Neural cell (in vitro differentiated cells): ENCODE data around the gene ZFP36. TPM values are rescaled to one million over a fixed set of nuclear protein-coding genes. Genes with fewer than 3 reads are reported as not detected.

ENCODE experiments used
- H2AFZ ChIP-seq: fragments of 200-600, 300-800 bp; sonication (generic), shearing (Covaris generic); 2 replicates; pipeline ENCODE4 v1.6.0; 2014; ENCODE audit warnings: low read depth, mild to moderate bottlenecking, antibody characterized with exemption, low read length, moderate library complexity
- H3F3A ChIP-seq: fragments of 200-600 bp; shearing (Covaris generic); 2 replicates; pipeline ENCODE4 v1.6.1; 2016; ENCODE audit warnings: mild to moderate bottlenecking, moderate library complexity, mixed read lengths, antibody characterized with exemption, low read length; ENCODE audit not compliant: insufficient read depth, poor library complexity, severe bottlenecking
- H3K27ac ChIP-seq: fragments of 200-600, 300-800 bp; sonication (generic), shearing (Covaris generic); 2 replicates; pipeline ENCODE4 v1.5.1; 2014; ENCODE audit warnings: mild to moderate bottlenecking, low read length, moderate library complexity
- H3K27me3 ChIP-seq: fragments of 300-800, 200-600 bp; sonication (generic), shearing (Covaris generic); 2 replicates; pipeline ENCODE4 v1.6.0; 2014; ENCODE audit warnings: mild to moderate bottlenecking, low read depth, low read length, moderate library complexity; ENCODE audit not compliant: insufficient read depth
- H3K36me3 ChIP-seq: fragments of 300-800, 200-600 bp; sonication (generic), shearing (Covaris generic); 2 replicates; pipeline ENCODE4 v1.5.1; 2014; ENCODE audit warnings: mild to moderate bottlenecking, antibody characterized with exemption, low read length, moderate library complexity; ENCODE audit not compliant: insufficient read depth
- H3K4me2 ChIP-seq: fragments of 300-800, 200-600 bp; sonication (generic), shearing (Covaris generic); 2 replicates; pipeline ENCODE4 v1.6.0; 2014; ENCODE audit warnings: mild to moderate bottlenecking, low read length
- H3K4me3 ChIP-seq: fragments of 300-800, 200-600 bp; sonication (generic), shearing (Covaris generic); 2 replicates; pipeline ENCODE4 v1.5.1; 2014; ENCODE audit warnings: mild to moderate bottlenecking, low read length, moderate library complexity
- H3K79me2 ChIP-seq: fragments of 200-600 bp; shearing (Covaris generic); replicated peaks from 2 replicates; pipeline ENCODE4 v1.6.0; 2014; ENCODE audit warnings: mild to moderate bottlenecking, low read length, moderate library complexity; ENCODE audit not compliant: insufficient read depth
- H3K9ac ChIP-seq: fragments of 300-800, 200-600 bp; sonication (generic), shearing (Covaris generic); 2 replicates; pipeline ENCODE4 v1.6.1; 2016; ENCODE audit warnings: mild to moderate bottlenecking, low read length, mixed read lengths
- H3K9me2 ChIP-seq: fragments of 200-600 bp; shearing (Covaris generic); 2 replicates; pipeline ENCODE4 v1.6.1; 2016; ENCODE audit warnings: mild to moderate bottlenecking, low read length, mixed read lengths; ENCODE audit not compliant: insufficient read depth
- H3K9me3 ChIP-seq: fragments of 200-600, 300-800 bp; sonication (generic), shearing (Covaris generic); 2 replicates; pipeline ENCODE4 v1.6.1; 2016; ENCODE audit warnings: mild to moderate bottlenecking, mixed run types, low read length, moderate library complexity, mixed read lengths
- H4K20me1 ChIP-seq: fragments of 200-600 bp; shearing (Covaris generic); 2 replicates; pipeline ENCODE4 v1.6.1; 2016; ENCODE audit warnings: mild to moderate bottlenecking, mixed run types; ENCODE audit not compliant: insufficient read depth
- EP300 ChIP-seq: fragments of 450-650 bp; conservative IDR thresholded peaks from 2 replicates; pipeline ENCODE4 v1.6.1; 2014; ENCODE audit warnings: antibody characterized with exemption, mild to moderate bottlenecking, moderate library complexity; ENCODE audit not compliant: poor library complexity, severe bottlenecking
- EZH2 ChIP-seq: fragments of 200-600, 300-800 bp; shearing (Covaris generic), sonication (generic); IDR thresholded peaks from 2 replicates; pipeline ENCODE4 v1.6.1; 2014; ENCODE audit warnings: antibody characterized with exemption, low read length, borderline replicate concordance, mild to moderate bottlenecking; ENCODE audit not compliant: insufficient read depth, poor library complexity, severe bottlenecking
- MXI1 ChIP-seq: fragments of 450-650 bp; conservative IDR thresholded peaks from 2 replicates; pipeline ENCODE4 v1.6.1; 2014; ENCODE audit warnings: antibody characterized with exemption, mild to moderate bottlenecking; ENCODE audit not compliant: poor library complexity, severe bottlenecking
- POLR2AphosphoS5 ChIP-seq: IDR thresholded peaks from 2 replicates; pipeline ENCODE4 v1.6.1; 2012
- RAD21 ChIP-seq: fragments of 450-650 bp; conservative IDR thresholded peaks from 2 replicates; pipeline ENCODE4 v1.6.1; 2014; ENCODE audit warnings: antibody characterized with exemption, mild to moderate bottlenecking, moderate library complexity
- SMC3 ChIP-seq: fragments of 450-650 bp; conservative IDR thresholded peaks from 2 replicates; pipeline ENCODE4 v1.6.1; 2014; ENCODE audit warnings: antibody characterized with exemption, mild to moderate bottlenecking, moderate library complexity; ENCODE audit not compliant: poor library complexity
- TAF1 ChIP-seq: IDR thresholded peaks from 2 replicates; pipeline ENCODE4 v1.6.1; 2012; ENCODE audit warnings: low read depth
- polyA plus RNA-seq: library from polyadenylated mRNA; depleted of rRNA; stranded (reverse); fragments of >200 nt; gene quantifications from 2 replicates; pipeline ENCODE4 v1.2.3, GENCODE V29; 2014
- TF ChIP-seq, protein P1 (sequence below): IDR thresholded peaks from 2 replicates; pipeline ENCODE4 v1.6.1; 2012; ENCODE audit warnings: borderline replicate concordance
- TF ChIP-seq, protein P2 (sequence below): fragments of 450-650 bp; IDR thresholded peaks from 2 replicates; pipeline ENCODE4 v1.5.1; 2014; ENCODE audit warnings: antibody characterized with exemption, mild to moderate bottlenecking, moderate library complexity; ENCODE audit not compliant: poor library complexity, severe bottlenecking

The ZFP36 gene
- polyA plus RNA-seq, 1 donor from 2014 or later = not detected

DNA sequence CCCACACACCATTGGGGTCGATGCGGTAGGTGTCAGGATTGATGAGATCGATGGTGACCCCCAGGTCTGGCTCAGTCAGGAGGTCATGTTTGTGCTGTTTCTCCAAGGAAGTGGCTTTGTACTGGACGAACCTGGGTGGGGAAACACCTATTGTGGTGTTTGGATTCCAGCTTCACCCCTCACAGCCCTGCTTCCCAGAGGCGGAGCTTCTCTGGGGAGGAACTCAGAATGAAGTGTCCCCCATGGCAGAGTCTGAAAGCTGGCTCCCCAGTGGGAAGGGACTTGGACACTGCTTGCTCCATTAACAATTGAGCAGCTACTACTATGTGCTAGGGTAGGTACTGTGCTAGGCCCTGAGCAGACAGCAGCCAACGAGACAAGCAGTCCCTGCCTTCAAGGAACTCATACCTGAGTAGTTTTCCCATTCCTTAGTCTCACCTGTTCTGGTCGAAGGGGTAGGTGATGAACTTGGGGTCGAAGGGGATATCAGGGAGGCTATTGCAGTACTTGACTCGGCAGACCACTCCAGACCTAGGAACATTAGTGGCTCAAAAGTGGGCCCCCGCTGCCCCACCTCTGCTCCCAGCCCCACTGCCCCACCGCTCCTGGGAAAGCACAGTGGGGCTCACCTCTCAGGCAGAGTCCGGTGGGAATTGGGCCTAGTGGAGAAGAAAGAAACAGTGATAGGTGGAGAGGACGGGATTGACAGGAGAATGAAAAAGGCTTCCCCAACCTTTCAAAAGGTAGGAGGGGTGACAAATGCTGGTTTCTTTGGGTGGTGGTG, 16.8 kb upstream of the ZFP36 start:
- Histone ChIP-seq H4K20me1 (no peaks in the 10 kb centered on the region), H3K4me2 (peak overlapping the region; percentile 97), H3K36me3 (no peaks in the 10 kb centered on the region), H3K9me2 (no peaks in the 10 kb centered on the region), H3K4me3 (peak overlapping the region; percentile 95), H3F3A (no peaks in the 10 kb centered on the region), H2AFZ (peak overlapping the region; percentile 41), H3K9ac (peak overlapping the region; percentile 90), H3K27ac (peak overlapping the region; percentile 96), H3K79me2 (peaks cover 23% of the 10 kb centered on the region), H3K27me3 (no peaks in the 10 kb centered on the region), H3K9me3 (no peaks in the 10 kb centered on the region)
- TF ChIP-seq RAD21 (no peak), POLR2AphosphoS5 (no peak)

DNA sequence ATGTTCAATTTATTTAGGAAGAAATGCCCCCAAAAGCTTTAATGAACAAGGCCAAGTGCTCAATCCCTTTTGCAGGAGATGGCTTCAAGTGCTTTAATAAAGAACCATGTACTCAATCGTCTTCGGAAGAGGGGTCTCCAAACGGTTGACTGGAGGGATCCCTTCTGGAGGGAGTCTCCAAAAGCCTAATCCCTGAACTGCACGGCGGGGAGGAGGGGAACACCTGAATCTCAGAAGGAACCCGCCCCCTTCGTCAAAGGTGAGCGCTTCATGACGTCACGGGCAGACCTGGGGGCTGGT, 16.2 kb upstream of the ZFP36 start:
- peak overlapping the region; percentile 41 for H2AFZ ChIP-seq
- TF ChIP-seq, protein P1, sequence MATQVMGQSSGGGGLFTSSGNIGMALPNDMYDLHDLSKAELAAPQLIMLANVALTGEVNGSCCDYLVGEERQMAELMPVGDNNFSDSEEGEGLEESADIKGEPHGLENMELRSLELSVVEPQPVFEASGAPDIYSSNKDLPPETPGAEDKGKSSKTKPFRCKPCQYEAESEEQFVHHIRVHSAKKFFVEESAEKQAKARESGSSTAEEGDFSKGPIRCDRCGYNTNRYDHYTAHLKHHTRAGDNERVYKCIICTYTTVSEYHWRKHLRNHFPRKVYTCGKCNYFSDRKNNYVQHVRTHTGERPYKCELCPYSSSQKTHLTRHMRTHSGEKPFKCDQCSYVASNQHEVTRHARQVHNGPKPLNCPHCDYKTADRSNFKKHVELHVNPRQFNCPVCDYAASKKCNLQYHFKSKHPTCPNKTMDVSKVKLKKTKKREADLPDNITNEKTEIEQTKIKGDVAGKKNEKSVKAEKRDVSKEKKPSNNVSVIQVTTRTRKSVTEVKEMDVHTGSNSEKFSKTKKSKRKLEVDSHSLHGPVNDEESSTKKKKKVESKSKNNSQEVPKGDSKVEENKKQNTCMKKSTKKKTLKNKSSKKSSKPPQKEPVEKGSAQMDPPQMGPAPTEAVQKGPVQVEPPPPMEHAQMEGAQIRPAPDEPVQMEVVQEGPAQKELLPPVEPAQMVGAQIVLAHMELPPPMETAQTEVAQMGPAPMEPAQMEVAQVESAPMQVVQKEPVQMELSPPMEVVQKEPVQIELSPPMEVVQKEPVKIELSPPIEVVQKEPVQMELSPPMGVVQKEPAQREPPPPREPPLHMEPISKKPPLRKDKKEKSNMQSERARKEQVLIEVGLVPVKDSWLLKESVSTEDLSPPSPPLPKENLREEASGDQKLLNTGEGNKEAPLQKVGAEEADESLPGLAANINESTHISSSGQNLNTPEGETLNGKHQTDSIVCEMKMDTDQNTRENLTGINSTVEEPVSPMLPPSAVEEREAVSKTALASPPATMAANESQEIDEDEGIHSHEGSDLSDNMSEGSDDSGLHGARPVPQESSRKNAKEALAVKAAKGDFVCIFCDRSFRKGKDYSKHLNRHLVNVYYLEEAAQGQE = no peak
- TF ChIP-seq TAF1 = peak; percentile 3
- TF ChIP-seq, protein P2, sequence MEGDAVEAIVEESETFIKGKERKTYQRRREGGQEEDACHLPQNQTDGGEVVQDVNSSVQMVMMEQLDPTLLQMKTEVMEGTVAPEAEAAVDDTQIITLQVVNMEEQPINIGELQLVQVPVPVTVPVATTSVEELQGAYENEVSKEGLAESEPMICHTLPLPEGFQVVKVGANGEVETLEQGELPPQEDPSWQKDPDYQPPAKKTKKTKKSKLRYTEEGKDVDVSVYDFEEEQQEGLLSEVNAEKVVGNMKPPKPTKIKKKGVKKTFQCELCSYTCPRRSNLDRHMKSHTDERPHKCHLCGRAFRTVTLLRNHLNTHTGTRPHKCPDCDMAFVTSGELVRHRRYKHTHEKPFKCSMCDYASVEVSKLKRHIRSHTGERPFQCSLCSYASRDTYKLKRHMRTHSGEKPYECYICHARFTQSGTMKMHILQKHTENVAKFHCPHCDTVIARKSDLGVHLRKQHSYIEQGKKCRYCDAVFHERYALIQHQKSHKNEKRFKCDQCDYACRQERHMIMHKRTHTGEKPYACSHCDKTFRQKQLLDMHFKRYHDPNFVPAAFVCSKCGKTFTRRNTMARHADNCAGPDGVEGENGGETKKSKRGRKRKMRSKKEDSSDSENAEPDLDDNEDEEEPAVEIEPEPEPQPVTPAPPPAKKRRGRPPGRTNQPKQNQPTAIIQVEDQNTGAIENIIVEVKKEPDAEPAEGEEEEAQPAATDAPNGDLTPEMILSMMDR = no peak
- no peak for TF ChIP-seq RAD21
- no peak for TF ChIP-seq MXI1
- no peak for TF ChIP-seq SMC3
- TF ChIP-seq EZH2 = no peak
- TF ChIP-seq EP300 = no peak

More for the DNA sequence above, 16.2 kb upstream of the ZFP36 start:
- H3K9me2 ChIP-seq = no peaks in the 10 kb centered on the region
- no peaks in the 10 kb centered on the region for H3F3A ChIP-seq
- H3K27me3 ChIP-seq = no peaks in the 10 kb centered on the region
- H3K9me3 ChIP-seq = no peaks in the 10 kb centered on the region
- peak overlapping the region; percentile 95 for H3K4me3 ChIP-seq
- peak overlapping the region; percentile 90 for H3K9ac ChIP-seq
- no peaks in the 10 kb centered on the region for H3K36me3 ChIP-seq
- peak overlapping the region; percentile 96 for H3K27ac ChIP-seq
- no peaks in the 10 kb centered on the region for H4K20me1 ChIP-seq
- H3K4me2 ChIP-seq = peak overlapping the region; percentile 97
- H3K79me2 ChIP-seq = peaks cover 23% of the 10 kb centered on the region
